HepG2 (cell line): ENCODE results near the gene HSDL1. TPM values are rescaled to one million over a fixed set of nuclear protein-coding genes. Genes with fewer than 3 reads are reported as not detected.

Experiments
- ATAC-seq: fragments of 200-7000 bp; cut with Tn5 transposase; 3 replicates; pipeline ENCODE4 v1.9.1; 2020; ENCODE audit warnings: mild to moderate bottlenecking, moderate library complexity
- BruUV-seq: library from RNA; stranded (reverse); fragments of 400-500 nt; replicated peaks from 2 replicates; lab custom pipeline; 2021; lab: Mats Ljungman, UMichigan
- CTCF ChIA-PET: fragments of 300-600 bp; formaldehyde crosslinking; extraction: SDS; loops from one replicate; lab custom pipeline; 2021; ENCODE audit warnings: low total read pairs, inconsistent platforms, low intra/inter-chr PET ratio; lab: Yijun Ruan, JAX
- POLR2A ChIA-PET: fragments of 350-600 bp; sonication (Branson Sonifier 250); formaldehyde crosslinking; loops from one replicate; lab custom pipeline; 2020; ENCODE audit warnings: antibody characterized with exemption, inconsistent platforms; lab: Yijun Ruan, JAX
- DNase-seq: peaks from one replicate; pipeline ENCODE4 v3.0.0-alpha.2; 2015; ENCODE audit warnings: low spot score
- FAIRE-seq: peaks from 3 replicates; lab custom pipeline; 2011; peaks lifted over from hg19 to GRCh38; lab: Jason Lieb, UNC
- H2AFZ ChIP-seq: one replicate; pipeline ENCODE4 v1.6.1; 2011; ENCODE audit warnings: low read length, inconsistent platforms
- H3K27ac ChIP-seq: fragments of 300-600 bp; 3 replicates; pipeline ENCODE4 v1.8.0; 2011; ENCODE audit warnings: mixed run types, mild to moderate bottlenecking, mixed read lengths, low read length, inconsistent platforms; ENCODE audit not compliant: insufficient read depth; ENCODE audit errors: extremely low read length
- H3K27me3 ChIP-seq, 2 experiments: fragments of 200-600 bp in 1 of 2; 2 replicates in 1 of 2; 3 replicates in 1 of 2; pipeline versions ENCODE4 v1.6.0 to v1.8.0; 2011; ENCODE audit warnings: low read length in 2 of 2, mild to moderate bottlenecking in 2 of 2, moderate library complexity in 2 of 2, inconsistent platforms in 1 of 2; ENCODE audit not compliant: insufficient read depth in 2 of 2, control insufficient read depth in 1 of 2
- H3K36me3 ChIP-seq, 2 experiments: fragments of 200-600 bp in 1 of 2; replicated peaks in 1 of 2; 2 replicates in 1 of 2; 3 replicates in 1 of 2; pipeline versions ENCODE4 v1.5.1 to v1.8.0; 2011; ENCODE audit warnings: low read length in 2 of 2, inconsistent platforms in 1 of 2; ENCODE audit not compliant: insufficient read depth in 2 of 2, control insufficient read depth in 1 of 2
- H3K4me1 ChIP-seq: 2 replicates; pipeline ENCODE4 v1.5.1; 2012; ENCODE audit warnings: low read length, inconsistent platforms; ENCODE audit not compliant: insufficient read depth
- H3K4me2 ChIP-seq: 2 replicates; pipeline ENCODE4 v1.6.0; 2011; ENCODE audit warnings: low read depth, low read length, inconsistent platforms
- H3K4me3 ChIP-seq, 3 experiments: fragments of 200-600 bp in 1 of 3; sonication (generic), shearing (Covaris generic) in 1 of 3; replicated peaks in 1 of 3; 2 replicates each; pipeline ENCODE4 v1.5.1; 2011 to 2016; ENCODE audit warnings: low read length in 3 of 3, inconsistent platforms in 2 of 3, low read depth in 2 of 3, mild to moderate bottlenecking in 2 of 3, control low read depth in 1 of 3, mixed read lengths in 1 of 3; ENCODE audit not compliant: insufficient read depth in 1 of 3
- H3K79me2 ChIP-seq: one replicate; pipeline ENCODE4 v1.6.1; 2011; ENCODE audit warnings: low read length, inconsistent platforms; ENCODE audit not compliant: insufficient read depth
- H3K9ac ChIP-seq: 2 replicates; pipeline ENCODE4 v1.6.0; 2011; ENCODE audit warnings: mild to moderate bottlenecking, low read depth, low read length, inconsistent platforms; ENCODE audit not compliant: insufficient read depth
- H3K9me3 ChIP-seq: 2 replicates; pipeline ENCODE4 v1.5.1; 2012; ENCODE audit warnings: mild to moderate bottlenecking, low read length
- H4K20me1 ChIP-seq: 2 replicates; pipeline ENCODE4 v1.6.0; 2011; ENCODE audit warnings: inconsistent platforms, mild to moderate bottlenecking, low read length, moderate library complexity; ENCODE audit not compliant: insufficient read depth
- ARNT ChIP-seq: fragments of 450-650 bp; IDR thresholded peaks from 2 replicates; pipeline ENCODE4 v1.6.1; 2017
- FOXK2 ChIP-seq: fragments of 450-650 bp; IDR thresholded peaks from 2 replicates; pipeline ENCODE4 v1.6.1; 2016
- SMYD3 ChIP-seq: sonication (generic); formaldehyde crosslinking; IDR thresholded peaks from 2 replicates; pipeline ENCODE4 v1.8.1; 2023; ENCODE audit warnings: mild to moderate bottlenecking, missing genetic modification reagents
- SOX6 ChIP-seq, 2 experiments: fragments of 450-650 bp in 1 of 2; sonication (generic) in 1 of 2; formaldehyde crosslinking in 1 of 2; IDR thresholded peaks; 2 replicates each; pipeline versions ENCODE4 v1.4.0 to v1.6.1; 2017 to 2020; ENCODE audit warnings: antibody characterized with exemption in 1 of 2, mild to moderate bottlenecking in 1 of 2, missing genetic modification reagents in 1 of 2
- THYN1 ChIP-seq: sonication (generic); formaldehyde crosslinking; IDR thresholded peaks from 2 replicates; pipeline ENCODE4 v1.8.1; 2023; ENCODE audit warnings: low read depth, mild to moderate bottlenecking, moderate library complexity, missing genetic modification reagents, borderline replicate concordance
- ZC3H4 ChIP-seq: sonication (generic); formaldehyde crosslinking; IDR thresholded peaks from 2 replicates; pipeline ENCODE4 v1.4.0; 2020; ENCODE audit warnings: missing genetic modification reagents, borderline replicate concordance
- WGBS: methylation state at CpG from one replicate; pipeline ENCODE4 v1.1.6; 2017; ENCODE audit warnings: low lambda C conversion rate; 5-methylcytosine and 5-hydroxymethylcytosine counted together
- in situ Hi-C: cut with HindIII; loops from 2 replicates; pipeline ENCODE4 v1.10.0; 2017; ENCODE audit warnings: low pct_unique_long_range_greater_than_20kb; ENCODE audit not compliant: extremely low pct_ligation_motif_present
- intact Hi-C: fragments of 100-400 bp; cut with micrococcal nuclease; formaldehyde crosslinking; loops from one replicate; pipeline ENCODE4 v1.10.0; 2022; ENCODE audit not compliant: unreplicated experiment
- polyA plus RNA-seq, 8 experiments: library from polyadenylated mRNA; depleted of rRNA in 3 of 8; stranded (reverse) in 7 of 8; unstranded in 1 of 8; fragments of >200 nt; fragmentation: Illumina TruSeq in 4 of 8; extraction: Trizol in 4 of 8; gene quantifications; 2 replicates each; pipeline versions ENCODE4 v1.2.1 to v1.2.3, GENCODE V29; 2011 to 2016; ENCODE audit warnings: low read depth in 4 of 8, missing spikeins in 1 of 8, mixed read lengths in 1 of 8; ENCODE audit not compliant: insufficient read depth in 1 of 8
- total RNA-seq, 5 experiments: library from RNA; depleted of rRNA; stranded (reverse); fragments of >200 nt; fragmentation: Illumina TruSeq; extraction: Trizol; gene quantifications; 2 replicates each; pipeline ENCODE4 v1.2.3, GENCODE V29; 2016; ENCODE audit warnings: low read depth in 1 of 5
- TF ChIP-seq, protein P1 (sequence below): sonication (generic); formaldehyde crosslinking; IDR thresholded peaks from 2 replicates; pipeline ENCODE4 v1.5.0; 2020; ENCODE audit warnings: missing genetic modification reagents
- TF ChIP-seq, protein P2 (sequence below): sonication (generic); formaldehyde crosslinking; IDR thresholded peaks from 2 replicates; pipeline ENCODE4 v1.9.0; 2021; ENCODE audit warnings: missing genetic modification reagents, mild to moderate bottlenecking, borderline replicate concordance
- TF ChIP-seq, protein P3 (sequence below): sonication (generic); formaldehyde crosslinking; IDR thresholded peaks from 2 replicates; pipeline ENCODE4 v1.8.0; 2022; ENCODE audit warnings: missing genetic modification reagents, low read depth, mild to moderate bottlenecking, borderline replicate concordance
- TF ChIP-seq, protein P4 (sequence below): sonication (generic); formaldehyde crosslinking; conservative IDR thresholded peaks from 2 replicates; pipeline ENCODE4 v1.5.0; 2020; ENCODE audit warnings: missing genetic modification reagents

The HSDL1 gene
- total and polyA plus RNA-seq, 2 of the 13 experiments (the other 11 are each of a cell fraction or from before 2014, with no cell fraction given), result 49.2 to 49.7 TPM

DNA sequence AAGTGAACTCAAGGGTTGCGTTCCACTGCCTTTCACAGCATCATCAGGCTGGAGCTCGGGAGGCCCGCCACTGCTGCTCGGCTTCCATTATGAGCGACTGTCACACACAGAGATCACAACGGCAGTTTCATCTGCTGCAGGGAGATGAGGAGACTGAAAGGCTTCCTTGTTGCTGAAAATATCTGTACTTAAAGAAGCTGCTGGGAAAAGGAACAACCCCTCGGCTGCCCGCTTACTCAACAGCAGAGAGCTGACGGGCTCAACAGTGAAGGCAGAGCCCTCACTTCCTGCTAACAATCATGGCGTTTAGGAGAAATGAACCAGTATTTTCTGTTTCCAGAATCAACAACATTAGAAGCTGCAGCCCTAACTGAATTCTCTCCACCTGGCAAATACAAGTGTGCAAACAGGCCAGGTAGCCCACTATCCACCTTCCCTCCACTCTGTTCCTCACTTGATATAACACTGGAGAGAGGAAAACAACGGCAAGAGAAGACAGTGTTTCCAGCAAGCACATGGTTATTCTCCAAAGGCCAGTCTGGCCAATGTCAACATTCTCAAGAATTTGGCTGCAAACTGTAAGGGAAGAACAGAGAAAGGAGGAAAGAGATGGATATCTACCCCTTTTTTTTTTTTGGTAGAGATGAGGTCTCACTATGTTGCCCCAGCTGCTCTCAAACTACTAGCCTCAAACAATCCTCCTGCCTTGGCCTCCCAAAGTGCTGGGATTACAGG, 62.0 kb downstream of the HSDL1 start:
- Histone ChIP-seq H2AFZ (no peak overlapping the region), H4K20me1 (peaks cover 5% of the 10 kb centered on the region; the same call in 1 of the 2 replicates), H3K27me3 (no peaks in the 10 kb centered on the region), H3K4me3 (no peak overlapping the region), H3K27ac (no peak overlapping the region), H3K36me3 (peaks cover 43 to 87% of the 10 kb centered on the region in 2 experiments)
- BruUV-seq, result no TSS peak
- 95% methylated on average over 11 of the region's 11 CpGs for WGBS
- DNase-seq (no peak), ATAC-seq (no peak)
- POLR2A ChIA-PET, result no interaction called here
- intact Hi-C loops, result no loop called here
- TF ChIP-seq, protein P1, sequence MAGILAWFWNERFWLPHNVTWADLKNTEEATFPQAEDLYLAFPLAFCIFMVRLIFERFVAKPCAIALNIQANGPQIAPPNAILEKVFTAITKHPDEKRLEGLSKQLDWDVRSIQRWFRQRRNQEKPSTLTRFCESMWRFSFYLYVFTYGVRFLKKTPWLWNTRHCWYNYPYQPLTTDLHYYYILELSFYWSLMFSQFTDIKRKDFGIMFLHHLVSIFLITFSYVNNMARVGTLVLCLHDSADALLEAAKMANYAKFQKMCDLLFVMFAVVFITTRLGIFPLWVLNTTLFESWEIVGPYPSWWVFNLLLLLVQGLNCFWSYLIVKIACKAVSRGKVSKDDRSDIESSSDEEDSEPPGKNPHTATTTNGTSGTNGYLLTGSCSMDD (CRISPR knock-in tag), result no peak
- TF ChIP-seq ARNT (no peak), SMYD3 (no peak), FOXK2 (no peak)
- TF ChIP-seq, all 625 proteins: peak for 0
- Histone ChIP-seq H3K4me2 (no peak overlapping the region), H3K9me3 (no peaks in the 10 kb centered on the region), H3K79me2 (no peaks in the 10 kb centered on the region), H3K9ac (no peak overlapping the region), H3K4me1 (no peaks in the 10 kb centered on the region)
- in situ Hi-C loops, result no loop called here
- CTCF ChIA-PET, result interaction anchor here (3.6 kb wide), 1 partner anchor 59 kb away, joined by 29 read pairs; no protein-coding TSS in a partner anchor
- FAIRE-seq, result no peak

DNA sequence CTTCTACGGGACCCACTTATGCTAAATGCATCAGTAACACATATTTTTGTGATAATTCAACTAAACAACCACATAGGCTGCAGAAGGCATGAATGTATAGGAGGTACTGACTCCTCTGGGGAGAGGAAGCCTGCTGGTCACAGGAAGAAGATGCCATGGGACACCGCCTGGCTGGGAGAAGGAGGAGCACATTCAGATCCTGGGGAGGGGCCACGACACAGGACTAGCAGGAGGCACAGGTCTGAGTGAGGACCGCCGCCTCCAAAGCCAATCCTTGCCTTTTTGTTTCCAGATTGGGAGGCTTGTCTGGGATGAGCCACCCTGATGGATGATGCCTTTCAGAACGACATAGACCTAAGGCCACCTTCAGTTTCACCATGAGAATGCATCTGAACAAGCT, 62.9 kb downstream of the HSDL1 start:
- FAIRE-seq (no peak), DNase-seq (no peak), ATAC-seq (no peak)
- intact Hi-C loops, result no loop called here
- H3K9me3 ChIP-seq, result no peaks in the 10 kb centered on the region
- no peak overlapping the region for H3K4me2 ChIP-seq
- BruUV-seq, result no TSS peak
- peaks cover 42 to 87% of the 10 kb centered on the region in 2 experiments for H3K36me3 ChIP-seq
- in situ Hi-C loops, result no loop called here
- no peaks in the 10 kb centered on the region for H3K27me3 ChIP-seq
- H3K4me3 ChIP-seq, result no peak overlapping the region
- H3K9ac ChIP-seq, result no peak overlapping the region
- peaks cover 7% of the 10 kb centered on the region; the same call in 1 of the 2 replicates for H4K20me1 ChIP-seq
- 94% methylated on average over 6 of the region's 6 CpGs for WGBS
- ChIA-PET POLR2A (no interaction called here), CTCF (no interaction called here)
- H3K27ac ChIP-seq, result no peak overlapping the region
- H3K4me1 ChIP-seq, result no peaks in the 10 kb centered on the region
- peaks cover 2% of the 10 kb centered on the region for H3K79me2 ChIP-seq
- H2AFZ ChIP-seq, result no peak overlapping the region
- TF ChIP-seq ZC3H4 (no peak), THYN1 (no peak), SOX6 (IDR thresholded peaks at IDR 0.05) (no peak), SOX6 (CRISPR knock-in tag; IDR thresholded peaks at IDR 0.05) (no peak)
- TF ChIP-seq, protein P2, sequence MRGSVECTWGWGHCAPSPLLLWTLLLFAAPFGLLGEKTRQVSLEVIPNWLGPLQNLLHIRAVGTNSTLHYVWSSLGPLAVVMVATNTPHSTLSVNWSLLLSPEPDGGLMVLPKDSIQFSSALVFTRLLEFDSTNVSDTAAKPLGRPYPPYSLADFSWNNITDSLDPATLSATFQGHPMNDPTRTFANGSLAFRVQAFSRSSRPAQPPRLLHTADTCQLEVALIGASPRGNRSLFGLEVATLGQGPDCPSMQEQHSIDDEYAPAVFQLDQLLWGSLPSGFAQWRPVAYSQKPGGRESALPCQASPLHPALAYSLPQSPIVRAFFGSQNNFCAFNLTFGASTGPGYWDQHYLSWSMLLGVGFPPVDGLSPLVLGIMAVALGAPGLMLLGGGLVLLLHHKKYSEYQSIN (CRISPR knock-in tag), result no peak
- TF ChIP-seq, protein P3, sequence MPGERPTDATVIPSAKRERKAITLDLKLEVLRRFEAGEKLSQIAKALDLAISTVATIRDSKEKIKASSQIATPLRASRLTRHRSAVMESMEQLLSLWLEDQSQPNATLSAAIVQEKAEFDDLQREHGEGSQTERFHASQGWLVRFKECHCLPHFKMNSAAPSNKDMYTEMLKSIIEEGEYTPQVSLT (CRISPR knock-in tag), result no peak
- TF ChIP-seq, protein P4, sequence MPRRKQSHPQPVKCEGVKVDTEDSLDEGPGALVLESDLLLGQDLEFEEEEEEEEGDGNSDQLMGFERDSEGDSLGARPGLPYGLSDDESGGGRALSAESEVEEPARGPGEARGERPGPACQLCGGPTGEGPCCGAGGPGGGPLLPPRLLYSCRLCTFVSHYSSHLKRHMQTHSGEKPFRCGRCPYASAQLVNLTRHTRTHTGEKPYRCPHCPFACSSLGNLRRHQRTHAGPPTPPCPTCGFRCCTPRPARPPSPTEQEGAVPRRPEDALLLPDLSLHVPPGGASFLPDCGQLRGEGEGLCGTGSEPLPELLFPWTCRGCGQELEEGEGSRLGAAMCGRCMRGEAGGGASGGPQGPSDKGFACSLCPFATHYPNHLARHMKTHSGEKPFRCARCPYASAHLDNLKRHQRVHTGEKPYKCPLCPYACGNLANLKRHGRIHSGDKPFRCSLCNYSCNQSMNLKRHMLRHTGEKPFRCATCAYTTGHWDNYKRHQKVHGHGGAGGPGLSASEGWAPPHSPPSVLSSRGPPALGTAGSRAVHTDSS (CRISPR knock-in tag), result no peak
